OCI-LY1 (cell line): ENCODE measurements around the gene KLK14.
A peak's percentile ranks its signal among the peaks of the same experiment; 100 is the strongest.

ENCODE experiments used
- H2AFZ ChIP-seq: fragments of 200-600 bp; sonication (generic), shearing (Covaris generic); 2 replicates; pipeline ENCODE4 v1.6.0; 2014; ENCODE audit warnings: antibody characterized with exemption, mild to moderate bottlenecking, low read length
- H3F3A ChIP-seq: fragments of 200-600 bp; sonication (generic), shearing (Covaris generic); 2 replicates; pipeline ENCODE4 v1.6.0; 2014; ENCODE audit warnings: mild to moderate bottlenecking, antibody characterized with exemption, low read length, moderate library complexity; ENCODE audit not compliant: insufficient read depth
- H3K27ac ChIP-seq: fragments of 200-600 bp; sonication (generic); 2 replicates; pipeline ENCODE4 v1.5.1; 2014; ENCODE audit warnings: low read length, mixed run types, mild to moderate bottlenecking, low read depth; ENCODE audit not compliant: poor library complexity, severe bottlenecking
- H3K27me3 ChIP-seq: fragments of 200-600 bp; sonication (generic); 2 replicates; pipeline ENCODE4 v1.6.0; 2014; ENCODE audit warnings: antibody characterized with exemption, mild to moderate bottlenecking, low read length, moderate library complexity; ENCODE audit not compliant: insufficient read depth
- H3K36me3 ChIP-seq: fragments of 200-600 bp; sonication (generic); 2 replicates; pipeline ENCODE4 v1.6.1; 2014; ENCODE audit warnings: mild to moderate bottlenecking, antibody characterized with exemption, low read length, moderate library complexity, mixed read lengths; ENCODE audit not compliant: insufficient read depth
- H3K4me1 ChIP-seq: fragments of 200-600 bp; sonication (generic); 2 replicates; pipeline ENCODE4 v1.5.1; 2014; ENCODE audit warnings: mild to moderate bottlenecking, low read length, moderate library complexity; ENCODE audit not compliant: insufficient read depth, severe bottlenecking
- H3K4me2 ChIP-seq: fragments of 200-600 bp; sonication (generic), shearing (Covaris generic); 2 replicates; pipeline ENCODE4 v1.6.1; 2014; ENCODE audit warnings: low read length
- H3K4me3 ChIP-seq: fragments of 200-600 bp; sonication (generic); 2 replicates; pipeline ENCODE4 v1.5.1; 2014; ENCODE audit warnings: low read length, low read depth, mild to moderate bottlenecking, mixed read lengths; ENCODE audit not compliant: poor library complexity, severe bottlenecking
- H3K79me2 ChIP-seq: fragments of 200-600 bp; shearing (Covaris generic); 2 replicates; pipeline ENCODE4 v1.6.1; 2016; ENCODE audit warnings: mixed run types, low read length, mixed read lengths; ENCODE audit not compliant: insufficient read depth
- H3K9ac ChIP-seq: fragments of 200-600 bp; sonication (generic), shearing (Covaris generic); 2 replicates; pipeline ENCODE4 v1.6.1; 2014; ENCODE audit warnings: mild to moderate bottlenecking, low read length, mixed read lengths
- H3K9me2 ChIP-seq: fragments of 200-600 bp; sonication (generic), shearing (Covaris generic); 2 replicates; pipeline ENCODE4 v1.6.1; 2014; ENCODE audit warnings: low read depth, mild to moderate bottlenecking, low read length, mixed read lengths
- H3K9me3 ChIP-seq: fragments of 200-600 bp; shearing (Covaris generic); 2 replicates; pipeline ENCODE4 v1.6.1; 2014; ENCODE audit warnings: low read length, mixed read lengths
- H4K20me1 ChIP-seq: fragments of 200-600 bp; sonication (generic), shearing (Covaris generic); 2 replicates; pipeline ENCODE4 v1.6.0; 2016; ENCODE audit warnings: mild to moderate bottlenecking, low read length; ENCODE audit not compliant: insufficient read depth
- CTCF ChIP-seq: fragments of 200-600 bp; sonication (generic), shearing (Covaris generic); IDR thresholded peaks from 2 replicates; pipeline ENCODE4 v1.5.1; 2017; ENCODE audit warnings: mild to moderate bottlenecking, antibody characterized with exemption, low read length, moderate library complexity, mixed read lengths
- EZH2 ChIP-seq: fragments of 200-600 bp; sonication (generic), shearing (Covaris generic); IDR thresholded peaks from 2 replicates; pipeline ENCODE4 v1.8.0; 2017; ENCODE audit warnings: borderline replicate concordance, mixed run types, mild to moderate bottlenecking, antibody characterized with exemption, low read length, moderate library complexity, mixed read lengths

The KLK14 gene

GRCh38 chr19:51111606-51112005, 28.9 kb upstream of the KLK14 start:
- Histone ChIP-seq H3K9me3 (no peaks in the 10 kb centered on the region), H3K79me2 (no peaks in the 10 kb centered on the region), H3K9me2 (no peaks in the 10 kb centered on the region), H3K4me2 (no peak overlapping the region), H3K36me3 (no peaks in the 10 kb centered on the region), H2AFZ (no peak overlapping the region), H3K4me1 (peaks cover 14% of the 10 kb centered on the region), H3K27me3 (no peaks in the 10 kb centered on the region), H3F3A (no peaks in the 10 kb centered on the region), H3K9ac (no peak overlapping the region), H3K27ac (no peak overlapping the region), H3K4me3 (no peak overlapping the region), H4K20me1 (no peaks in the 10 kb centered on the region)
- TF ChIP-seq EZH2 (no peak), CTCF (peak; percentile 29; the same call in 1 of the 2 replicates)

- TF ChIP-seq EZH2 (no peak), CTCF (no peak)
- Histone ChIP-seq H3K9ac (no peak overlapping the region), H3K4me3 (no peak overlapping the region), H3K9me3 (no peaks in the 10 kb centered on the region), H3K79me2 (no peaks in the 10 kb centered on the region), H3K27me3 (no peaks in the 10 kb centered on the region), H2AFZ (no peak overlapping the region), H3K4me1 (peaks cover 14% of the 10 kb centered on the region), H3F3A (no peaks in the 10 kb centered on the region), H3K36me3 (no peaks in the 10 kb centered on the region), H3K4me2 (no peak overlapping the region), H3K9me2 (no peaks in the 10 kb centered on the region), H4K20me1 (no peaks in the 10 kb centered on the region), H3K27ac (no peak overlapping the region)
Measured at GRCh38 chr19:51110666-51110971, 27.9 kb upstream of the KLK14 start.

GRCh38 chr19:51108805-51109146, 26.1 kb upstream of the KLK14 start:
- TF ChIP-seq EZH2 (no peak), CTCF (no peak)

More at GRCh38 chr19:51108805-51109146, 26.1 kb upstream of the KLK14 start:
- no peaks in the 10 kb centered on the region for H3K9me3 ChIP-seq
- H4K20me1 ChIP-seq: no peaks in the 10 kb centered on the region
- 0 out of 2 replicates have a peak, but pooled peaks cover 2% of the 10 kb centered on the region for H3K36me3 ChIP-seq
- H3K4me3 ChIP-seq: peak overlapping the region; percentile 84
- H3K4me1 ChIP-seq: peaks cover 14% of the 10 kb centered on the region
- H3K79me2 ChIP-seq: no peaks in the 10 kb centered on the region
- H3F3A ChIP-seq: no peaks in the 10 kb centered on the region
- peak overlapping the region; percentile 69; the same call in 1 of the 2 replicates for H2AFZ ChIP-seq
- no peaks in the 10 kb centered on the region for H3K27me3 ChIP-seq
- H3K9me2 ChIP-seq: no peaks in the 10 kb centered on the region
- H3K9ac ChIP-seq: peak overlapping the region; percentile 10; the same call in 1 of the 2 replicates
- H3K27ac ChIP-seq: no peak overlapping the region
- H3K4me2 ChIP-seq: peak overlapping the region; percentile 90
